H1 (cell line): ENCODE results near the gene PTS.

Source experiments
- CHD2 ChIP-seq: IDR thresholded peaks from 2 replicates; pipeline ENCODE4 v1.6.1; 2012; ENCODE audit warnings: low read length, improper control_type of control experiment
- FOSL1 ChIP-seq: IDR thresholded peaks from 2 replicates; pipeline ENCODE4 v1.6.1; 2011; ENCODE audit warnings: mild to moderate bottlenecking, low read depth, low read length, moderate library complexity; ENCODE audit not compliant: insufficient read depth
- JUN ChIP-seq: IDR thresholded peaks from 2 replicates; pipeline ENCODE4 v1.6.1; 2011; ENCODE audit warnings: low read depth, mild to moderate bottlenecking, improper control_type of control experiment, low read length
- SUZ12 ChIP-seq: fragments of 200-600 bp; sonication (generic); IDR thresholded peaks from 2 replicates; pipeline ENCODE4 v1.6.1; 2012; ENCODE audit warnings: mild to moderate bottlenecking, inconsistent platforms, low read length, moderate library complexity, mixed read lengths
- YY1 ChIP-seq: IDR thresholded peaks from 2 replicates; pipeline ENCODE4 v1.6.1; 2011; ENCODE audit warnings: low read depth, mild to moderate bottlenecking, low read length
- TF ChIP-seq, protein P1 (sequence below), 3 experiments: IDR thresholded peaks; 1 replicate in 2 of 3; 2 replicates in 1 of 3; pipeline versions ENCODE4 v1.5.1 to v1.6.1; 2011; ENCODE audit warnings: low read length in 3 of 3, mild to moderate bottlenecking in 3 of 3, inconsistent platforms in 2 of 3, low read depth in 1 of 3, moderate library complexity in 1 of 3; ENCODE audit not compliant: insufficient read depth in 1 of 3; ENCODE audit errors: control extremely low read depth in 1 of 3
- TF ChIP-seq, protein P2 (sequence below): IDR thresholded peaks from 2 replicates; pipeline ENCODE4 v1.6.1; 2011; ENCODE audit warnings: low read depth, mild to moderate bottlenecking, low read length; ENCODE audit not compliant: insufficient read depth

DNA sequence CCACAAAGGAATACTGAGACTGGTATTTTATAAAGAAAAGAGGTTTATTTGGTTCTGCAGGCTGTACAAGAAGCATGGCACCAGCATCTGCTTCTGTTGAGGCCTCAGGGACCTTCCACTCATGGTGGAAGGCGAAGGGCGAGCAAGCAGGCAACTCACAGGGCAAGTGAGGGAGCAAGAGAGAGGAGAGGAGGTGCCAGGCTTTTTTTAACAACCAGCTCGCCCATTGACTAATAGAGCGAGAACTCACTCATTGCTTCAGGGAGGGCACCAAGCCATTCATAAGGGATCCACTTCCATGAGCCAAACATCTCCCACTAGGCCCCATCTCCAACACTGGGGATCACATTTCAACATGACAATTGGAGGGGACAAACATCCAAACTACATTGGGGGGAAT is 1.2 kb downstream of the PTS start:
- TF ChIP-seq YY1 (no peak), FOSL1 (no peak), CHD2 (no peak), JUN (no peak), SUZ12 (no peak)
- TF ChIP-seq, protein P1, sequence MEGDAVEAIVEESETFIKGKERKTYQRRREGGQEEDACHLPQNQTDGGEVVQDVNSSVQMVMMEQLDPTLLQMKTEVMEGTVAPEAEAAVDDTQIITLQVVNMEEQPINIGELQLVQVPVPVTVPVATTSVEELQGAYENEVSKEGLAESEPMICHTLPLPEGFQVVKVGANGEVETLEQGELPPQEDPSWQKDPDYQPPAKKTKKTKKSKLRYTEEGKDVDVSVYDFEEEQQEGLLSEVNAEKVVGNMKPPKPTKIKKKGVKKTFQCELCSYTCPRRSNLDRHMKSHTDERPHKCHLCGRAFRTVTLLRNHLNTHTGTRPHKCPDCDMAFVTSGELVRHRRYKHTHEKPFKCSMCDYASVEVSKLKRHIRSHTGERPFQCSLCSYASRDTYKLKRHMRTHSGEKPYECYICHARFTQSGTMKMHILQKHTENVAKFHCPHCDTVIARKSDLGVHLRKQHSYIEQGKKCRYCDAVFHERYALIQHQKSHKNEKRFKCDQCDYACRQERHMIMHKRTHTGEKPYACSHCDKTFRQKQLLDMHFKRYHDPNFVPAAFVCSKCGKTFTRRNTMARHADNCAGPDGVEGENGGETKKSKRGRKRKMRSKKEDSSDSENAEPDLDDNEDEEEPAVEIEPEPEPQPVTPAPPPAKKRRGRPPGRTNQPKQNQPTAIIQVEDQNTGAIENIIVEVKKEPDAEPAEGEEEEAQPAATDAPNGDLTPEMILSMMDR (IDR thresholded peaks at IDR 0.05; ENCODE audit: control extremely low read depth in 1 of 3, insufficient read depth in 1 of 3, low read depth in 1 of 3, low read length in 3 of 3), result no peak
- TF ChIP-seq, protein P2, sequence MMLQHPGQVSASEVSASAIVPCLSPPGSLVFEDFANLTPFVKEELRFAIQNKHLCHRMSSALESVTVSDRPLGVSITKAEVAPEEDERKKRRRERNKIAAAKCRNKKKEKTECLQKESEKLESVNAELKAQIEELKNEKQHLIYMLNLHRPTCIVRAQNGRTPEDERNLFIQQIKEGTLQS, result no peak
